ENCODE results near the gene SGSH.

Gene SGSH

GRCh38 chr17:80222376-80223141 lies 2.4 kb upstream of the SGSH start (continued):
- no peak for TF ChIP-seq ZSCAN30 (tag by site-specific recombination; IDR thresholded peaks at IDR 0.05)

- ChIA-PET POLR2A (interaction anchor here (0.6 to 1.2 kb wide), 2 partner anchors 9 to 13 kb away, joined by 3 read pairs; no protein-coding TSS in a partner anchor), CTCF (interaction anchor here (0.6 kb wide), 1 partner anchor 86 kb away, joined by 3 read pairs; no protein-coding TSS in a partner anchor)
- H3K4me3 ChIP-seq (ENCODE audit: low read depth, low read length), result no peak overlapping the region
- H3K27ac ChIP-seq (ENCODE audit: extremely low read depth, low read depth, low read length), result no peak overlapping the region
- H3K36me3 ChIP-seq (ENCODE audit: control insufficient read depth in 2 of 2, insufficient read depth in 1 of 2, low read length in 2 of 2), result peaks cover under 1 to 40% of the 10 kb centered on the region in 2 experiments
- TF ChIP-seq ZBTB8A (tag by site-specific recombination; IDR thresholded peaks at IDR 0.05) (no peak), RBAK (tag by site-specific recombination; IDR thresholded peaks at IDR 0.05) (no peak), KLF8 (tag by site-specific recombination; IDR thresholded peaks at IDR 0.05) (no peak), ZBTB10 (tag by site-specific recombination; IDR thresholded peaks at IDR 0.05) (no peak), ZNF513 (tag by site-specific recombination; IDR thresholded peaks at IDR 0.05) (no peak)
- peaks cover 8% of the 10 kb centered on the region; the same call in 1 of the 2 replicates for H3K4me1 ChIP-seq (ENCODE audit: control insufficient read depth, insufficient read depth, low read length)
- no peaks in the 10 kb centered on the region for H3K9me3 ChIP-seq (ENCODE audit: control insufficient read depth, insufficient read depth, low read depth, low read length)
Measured at GRCh38 chr17:80221351-80222105, 1.4 kb upstream of the SGSH start.

GRCh38 chr17:80220736-80221215 lies 643 bp upstream of the SGSH start:
- peaks cover 8% of the 10 kb centered on the region; the same call in 1 of the 2 replicates for H3K4me1 ChIP-seq (ENCODE audit: control insufficient read depth, insufficient read depth, low read length)
- no peaks in the 10 kb centered on the region for H3K9me3 ChIP-seq (ENCODE audit: control insufficient read depth, insufficient read depth, low read depth, low read length)
- ChIA-PET POLR2A (interaction anchor here (0.5 to 2.4 kb wide), 7 partner anchors 10 to 590 kb away, joined by 3 to 11 read pairs (median 5); no protein-coding TSS in a partner anchor), CTCF (no interaction called here)
- peak overlapping the region; percentile 93; the same call in 1 of the 2 replicates for H3K27ac ChIP-seq (ENCODE audit: extremely low read depth, low read depth, low read length)
- H3K4me3 ChIP-seq (ENCODE audit: low read depth, low read length), result peak overlapping the region; percentile 82
- TF ChIP-seq SCRT2 (tag by site-specific recombination; IDR thresholded peaks at IDR 0.05) (peak; percentile 98), ZIC2 (tag by site-specific recombination; IDR thresholded peaks at IDR 0.05) (peak; percentile 68), EGR2 (tag by site-specific recombination; IDR thresholded peaks at IDR 0.05; ENCODE audit: low read depth) (no peak), BCL11A (tag by site-specific recombination; IDR thresholded peaks at IDR 0.05; ENCODE audit: low read depth) (no peak), SCRT1 (tag by site-specific recombination; IDR thresholded peaks at IDR 0.05; ENCODE audit: borderline replicate concordance) (peak; percentile 68), ZNF23 (tag by site-specific recombination; IDR thresholded peaks at IDR 0.05; ENCODE audit: borderline replicate concordance) (no peak), ZNF394 (tag by site-specific recombination; IDR thresholded peaks at IDR 0.05; ENCODE audit: borderline replicate concordance) (peak; percentile 51; the same call in 1 of the 2 replicates)
- peaks cover 8 to 47% of the 10 kb centered on the region in 2 experiments for H3K36me3 ChIP-seq (ENCODE audit: control insufficient read depth in 2 of 2, insufficient read depth in 1 of 2, low read length in 2 of 2)

Data from HEK293 (cell line).